Mesothelial cell of epicardium (in vitro differentiated cells): ENCODE results near the gene CABLES2. TPM values are rescaled to one million over a fixed set of nuclear protein-coding genes. Genes with fewer than 3 reads are reported as not detected.

Experiments
- DNase-seq, 2 experiments: peaks; one replicate each; pipeline ENCODE4 v3.0.0; 2021; ENCODE audit warnings: low spot score in 2 of 2; ENCODE audit not compliant: unreplicated experiment in 2 of 2
- H3K27ac Mint-ChIP-seq: 2 replicates; pipeline ENCODE4 v1.8.0; 2021; ENCODE audit warnings: mixed read lengths
- H3K27me3 Mint-ChIP-seq: 2 replicates; pipeline ENCODE4 v1.8.0; 2021; ENCODE audit warnings: low read depth, mixed read lengths
- H3K36me3 Mint-ChIP-seq: 2 replicates; pipeline ENCODE4 v1.8.0; 2021; ENCODE audit warnings: mixed read lengths
- H3K4me1 Mint-ChIP-seq: 2 replicates; pipeline ENCODE4 v1.8.0; 2021; ENCODE audit warnings: mixed read lengths
- H3K4me3 Mint-ChIP-seq: 2 replicates; pipeline ENCODE4 v1.8.0; 2021; ENCODE audit warnings: mild to moderate bottlenecking, moderate library complexity, mixed read lengths
- H3K9me3 Mint-ChIP-seq: 2 replicates; pipeline ENCODE4 v1.8.0; 2021; ENCODE audit warnings: mixed read lengths
- total RNA-seq: library from RNA; stranded (reverse); gene quantifications from 3 replicates; pipeline ENCODE4 v1.2.1, GENCODE V29; 2021
- TF ChIP-seq, protein P1 (sequence below): fragments of 200-600 bp; sonication (generic); IDR thresholded peaks from one replicate; pipeline ENCODE4 v1.5.0; 2021; ENCODE audit warnings: antibody characterized with exemption; ENCODE audit not compliant: unreplicated experiment

CABLES2 gene
- total RNA-seq, 1 donor from 2014 or later, result 23.7 TPM

DNA sequence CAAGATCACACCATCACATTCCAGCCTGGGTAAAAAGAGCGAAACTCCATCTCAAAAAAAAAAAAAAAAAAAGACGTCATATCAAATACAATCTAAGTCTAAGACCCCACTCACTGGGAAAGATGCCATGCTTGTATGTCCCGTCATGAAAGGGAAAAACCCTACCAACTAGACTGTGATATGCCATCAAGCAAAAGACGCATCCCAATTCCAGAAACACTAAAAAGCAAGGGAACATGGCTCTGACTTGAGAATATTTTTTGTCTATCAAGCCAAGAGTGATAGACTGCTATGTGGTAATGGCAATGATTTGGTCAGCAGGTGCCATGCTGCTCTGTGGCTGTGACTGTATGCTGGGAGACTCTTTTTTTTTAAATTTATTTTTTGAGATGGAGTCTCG lies 63.0 kb downstream of the CABLES2 start:
- H3K9me3 Mint-ChIP-seq, result peaks cover 12% of the 10 kb centered on the region
- no peak overlapping the region for H3K4me3 Mint-ChIP-seq
- TF ChIP-seq, protein P1, sequence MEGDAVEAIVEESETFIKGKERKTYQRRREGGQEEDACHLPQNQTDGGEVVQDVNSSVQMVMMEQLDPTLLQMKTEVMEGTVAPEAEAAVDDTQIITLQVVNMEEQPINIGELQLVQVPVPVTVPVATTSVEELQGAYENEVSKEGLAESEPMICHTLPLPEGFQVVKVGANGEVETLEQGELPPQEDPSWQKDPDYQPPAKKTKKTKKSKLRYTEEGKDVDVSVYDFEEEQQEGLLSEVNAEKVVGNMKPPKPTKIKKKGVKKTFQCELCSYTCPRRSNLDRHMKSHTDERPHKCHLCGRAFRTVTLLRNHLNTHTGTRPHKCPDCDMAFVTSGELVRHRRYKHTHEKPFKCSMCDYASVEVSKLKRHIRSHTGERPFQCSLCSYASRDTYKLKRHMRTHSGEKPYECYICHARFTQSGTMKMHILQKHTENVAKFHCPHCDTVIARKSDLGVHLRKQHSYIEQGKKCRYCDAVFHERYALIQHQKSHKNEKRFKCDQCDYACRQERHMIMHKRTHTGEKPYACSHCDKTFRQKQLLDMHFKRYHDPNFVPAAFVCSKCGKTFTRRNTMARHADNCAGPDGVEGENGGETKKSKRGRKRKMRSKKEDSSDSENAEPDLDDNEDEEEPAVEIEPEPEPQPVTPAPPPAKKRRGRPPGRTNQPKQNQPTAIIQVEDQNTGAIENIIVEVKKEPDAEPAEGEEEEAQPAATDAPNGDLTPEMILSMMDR, result no peak
- no peaks in the 10 kb centered on the region for H3K27me3 Mint-ChIP-seq
- H3K4me1 Mint-ChIP-seq, result no peaks in the 10 kb centered on the region
- H3K36me3 Mint-ChIP-seq, result peaks cover 47% of the 10 kb centered on the region
- no peak overlapping the region for H3K27ac Mint-ChIP-seq
- no peak for DNase-seq

DNA sequence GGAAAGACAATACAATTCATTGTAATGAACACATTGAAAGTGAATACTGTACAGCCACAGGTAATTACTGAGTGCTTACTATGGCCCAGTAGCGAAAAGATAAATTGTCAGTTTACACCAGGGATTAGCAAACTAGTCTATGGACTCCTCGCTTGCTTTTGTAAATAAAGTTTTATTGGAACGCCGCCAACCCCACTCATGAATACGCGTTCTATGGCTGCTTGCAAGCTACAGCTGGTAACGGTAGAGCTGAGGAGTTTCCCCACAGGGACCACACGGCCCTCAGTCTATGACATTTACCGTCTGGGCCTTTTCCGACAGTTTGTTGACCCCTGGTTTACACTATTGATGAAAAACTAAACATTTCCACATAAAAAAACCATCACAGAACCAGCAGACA lies 64.2 kb downstream of the CABLES2 start:
- Mint-ChIP-seq H3K27me3 (no peaks in the 10 kb centered on the region), H3K4me1 (no peaks in the 10 kb centered on the region), H3K36me3 (peaks cover 42% of the 10 kb centered on the region), H3K9me3 (peaks cover 6% of the 10 kb centered on the region), H3K27ac (no peak overlapping the region), H3K4me3 (no peak overlapping the region)
- DNase-seq, result no peak
- TF ChIP-seq, protein P1, result no peak

DNA sequence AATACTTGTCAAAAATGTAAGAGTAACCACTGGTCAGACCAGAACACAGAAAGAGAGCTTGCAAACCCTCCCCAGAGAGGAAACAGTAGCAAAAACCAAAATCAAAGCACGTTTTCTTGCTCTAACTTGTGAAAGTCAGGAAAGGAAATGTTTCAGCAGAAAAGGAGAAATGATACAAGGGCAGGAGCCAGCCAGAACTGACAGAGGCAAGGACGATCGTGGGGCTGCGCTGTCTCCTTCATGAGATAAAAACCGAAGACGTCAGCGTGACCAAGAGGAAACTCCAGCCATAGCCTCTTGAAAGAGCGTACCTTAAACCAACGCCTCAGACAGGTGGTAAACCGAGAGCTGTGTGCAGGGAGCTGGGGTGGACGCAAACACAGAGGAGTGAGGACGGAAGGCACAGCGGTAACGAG lies 67.4 kb downstream of the CABLES2 start:
- H3K4me3 Mint-ChIP-seq, result no peak overlapping the region
- peaks cover 41% of the 10 kb centered on the region for H3K36me3 Mint-ChIP-seq
- no peaks in the 10 kb centered on the region for H3K4me1 Mint-ChIP-seq
- H3K27me3 Mint-ChIP-seq, result no peaks in the 10 kb centered on the region
- no peak overlapping the region for H3K27ac Mint-ChIP-seq
- TF ChIP-seq, protein P1, result no peak
- DNase-seq, result no peak
- peaks cover 5% of the 10 kb centered on the region for H3K9me3 Mint-ChIP-seq

Other genes starting within 250 kb of the CABLES2 start
- gene MTG2, start 224.3 kb downstream of the CABLES2 start, total RNA-seq, result 29.4 to 31.6 TPM (median 29.5 TPM) in 3 replicates
- not detected in 3 replicates for gene HRH3, start 187.0 kb downstream of the CABLES2 start, total RNA-seq
- 57.1 to 60.9 TPM (median 57.7 TPM) in 3 replicates for gene OSBPL2, start 168.8 kb downstream of the CABLES2 start, total RNA-seq
- gene ADRM1, start 104.3 kb downstream of the CABLES2 start, total RNA-seq, result 58.8 to 60.8 TPM (median 59.0 TPM) in 3 replicates
- gene LAMA5, start 40.0 kb downstream of the CABLES2 start, total RNA-seq, result 571 to 618 TPM (median 601 TPM) in 3 replicates
- gene RPS21, start 20.2 kb downstream of the CABLES2 start, total RNA-seq, result 1,089 to 1,145 TPM (median 1,126 TPM) in 3 replicates
- 12.3 to 13.5 TPM (median 12.6 TPM) in 3 replicates for gene RBBP8NL, start 20.3 kb upstream of the CABLES2 start, total RNA-seq
- gene GATA5, start 68.7 kb upstream of the CABLES2 start, total RNA-seq, result 26.0 to 30.0 TPM (median 27.5 TPM) in 3 replicates
- 3.7 to 4.5 TPM (median 4.3 TPM) in 3 replicates for gene SLCO4A1, start 235.2 kb upstream of the CABLES2 start, total RNA-seq